SK-N-SH (cell line): ENCODE measurements around the gene EPB41L5. TPM values are rescaled to one million over a fixed set of nuclear protein-coding genes. Genes with fewer than 3 reads are reported as not detected.

Experiments used
- CTCF ChIA-PET: fragments of 300-600, 350-600 bp; formaldehyde crosslinking; extraction: SDS; loops from one replicate; lab custom pipeline; 2021; lab: Yijun Ruan, JAX
- POLR2A ChIA-PET: fragments of 350-600 bp; sonication (Branson Sonifier 250); formaldehyde crosslinking; extraction: SDS; loops from one replicate; lab custom pipeline; 2020; ENCODE audit warnings: antibody characterized with exemption, inconsistent platforms; lab: Yijun Ruan, JAX
- DNase-seq: peaks from one replicate; pipeline ENCODE4 v3.0.0; 2012
- H2AFZ ChIP-seq: fragments of 200-600 bp; sonication (generic); 2 replicates; pipeline ENCODE4 v1.8.1; 2016; ENCODE audit warnings: antibody characterized with exemption, mild to moderate bottlenecking, low read depth
- H3F3A ChIP-seq: fragments of 200-600 bp; sonication (generic); replicated peaks from 2 replicates; pipeline ENCODE3; 2016; ENCODE audit warnings: antibody characterized with exemption, mild to moderate bottlenecking; ENCODE audit not compliant: insufficient read depth
- H3K27ac ChIP-seq, 2 experiments: fragments of 200-500 bp in 1 of 2; fragments of 200-600 bp in 1 of 2; sonication (Bioruptor generic) in 1 of 2; sonication (generic), shearing (Covaris generic) in 1 of 2; 2 replicates each; pipeline versions ENCODE4 v1.5.1 to v1.6.1; 2014 to 2016; ENCODE audit warnings: low read depth in 2 of 2, inconsistent platforms in 1 of 2, low read length in 1 of 2, mild to moderate bottlenecking in 1 of 2, mixed read lengths in 1 of 2
- H3K27me3 ChIP-seq: fragments of 200-600 bp; sonication (generic), shearing (Covaris generic); 2 replicates; pipeline ENCODE4 v1.6.1; 2016; ENCODE audit warnings: mixed run types; ENCODE audit not compliant: insufficient read depth
- H3K36me3 ChIP-seq, 2 experiments: fragments of 200-500 bp in 1 of 2; fragments of 200-600 bp in 1 of 2; sonication (Bioruptor generic) in 1 of 2; sonication (generic) in 1 of 2; replicated peaks in 1 of 2; 2 replicates each; pipeline versions ENCODE3 to v1.5.1; 2014 to 2016; ENCODE audit warnings: low read length in 1 of 2, mild to moderate bottlenecking in 1 of 2; ENCODE audit not compliant: insufficient read depth in 2 of 2, control insufficient read depth in 1 of 2
- H3K4me1 ChIP-seq, 2 experiments: fragments of 200-500 bp in 1 of 2; fragments of 200-600 bp in 1 of 2; sonication (Bioruptor generic) in 1 of 2; sonication (generic), shearing (Covaris generic) in 1 of 2; 2 replicates each; pipeline versions ENCODE4 v1.5.1 to v1.6.1; 2014 to 2016; ENCODE audit warnings: low read depth in 1 of 2, low read length in 1 of 2, mixed run types in 1 of 2; ENCODE audit not compliant: insufficient read depth in 2 of 2, control insufficient read depth in 1 of 2
- H3K4me2 ChIP-seq: fragments of 200-600 bp; sonication (generic), shearing (Covaris generic); 2 replicates; pipeline ENCODE4 v1.6.1; 2017; ENCODE audit warnings: mixed run types
- H3K4me3 ChIP-seq, 2 experiments: fragments of 200-500 bp in 1 of 2; fragments of 200-600 bp in 1 of 2; sonication (Bioruptor generic) in 1 of 2; sonication (generic), shearing (Covaris generic) in 1 of 2; 2 replicates each; pipeline versions ENCODE4 v1.5.1 to v1.8.1; 2014 to 2016; ENCODE audit warnings: low read depth in 2 of 2, inconsistent platforms in 1 of 2, low read length in 1 of 2, mild to moderate bottlenecking in 1 of 2, mixed read lengths in 1 of 2, moderate library complexity in 1 of 2
- H3K79me2 ChIP-seq: fragments of 200-600 bp; sonication (generic); 2 replicates; pipeline ENCODE4 v1.8.1; 2017; ENCODE audit warnings: mild to moderate bottlenecking; ENCODE audit not compliant: insufficient read depth
- H3K9ac ChIP-seq: fragments of 200-600 bp; sonication (generic); 2 replicates; pipeline ENCODE4 v1.6.1; 2017; ENCODE audit warnings: mixed run types
- H3K9me2 ChIP-seq: fragments of 200-600 bp; sonication (generic); 2 replicates; pipeline ENCODE4 v1.6.1; 2017; ENCODE audit warnings: mixed run types
- H3K9me3 ChIP-seq: fragments of 200-600 bp; sonication (generic); 2 replicates; pipeline ENCODE4 v1.6.1; 2017; ENCODE audit warnings: mixed run types, mild to moderate bottlenecking, moderate library complexity
- H4K20me1 ChIP-seq: fragments of 200-600 bp; sonication (generic); 2 replicates; pipeline ENCODE4 v1.6.1; 2017; ENCODE audit warnings: mild to moderate bottlenecking, mixed run types; ENCODE audit not compliant: insufficient read depth
- CTCF ChIP-seq: fragments of 200-600 bp; sonication (generic); IDR thresholded peaks from 2 replicates; pipeline ENCODE4 v1.6.1; 2017; ENCODE audit warnings: antibody characterized with exemption, mild to moderate bottlenecking, moderate library complexity
- FOSL2 ChIP-seq: IDR thresholded peaks from 2 replicates; pipeline ENCODE4 v1.4.0; 2012; ENCODE audit warnings: low read depth, mild to moderate bottlenecking, moderate library complexity, borderline replicate concordance
- GABPA ChIP-seq: IDR thresholded peaks from 2 replicates; pipeline ENCODE4 v1.4.0; 2012; ENCODE audit warnings: low read depth, mild to moderate bottlenecking
- GATA2 ChIP-seq: sonication (generic); formaldehyde crosslinking; IDR thresholded peaks from 2 replicates; pipeline ENCODE4 v1.5.0; 2020; ENCODE audit warnings: mild to moderate bottlenecking, missing genetic modification reagents
- RCOR1 ChIP-seq: fragments of 150-350 bp; IDR thresholded peaks from 2 replicates; pipeline ENCODE4 v1.6.1; 2017; ENCODE audit warnings: antibody characterized with exemption, low read length
- RFX5 ChIP-seq: IDR thresholded peaks from 2 replicates; pipeline ENCODE4 v1.6.1; 2012; ENCODE audit warnings: mild to moderate bottlenecking, improper control_type of control experiment, low read length
- RXRA ChIP-seq: IDR thresholded peaks from 2 replicates; pipeline ENCODE4 v1.4.0; 2012; ENCODE audit warnings: low read depth, mild to moderate bottlenecking, borderline replicate concordance
- USF1 ChIP-seq: IDR thresholded peaks from 2 replicates; pipeline ENCODE4 v1.4.0; 2012; ENCODE audit warnings: low read depth, borderline replicate concordance
- YY1 ChIP-seq: IDR thresholded peaks from 2 replicates; pipeline ENCODE4 v1.4.0; 2012; ENCODE audit warnings: low read depth, mild to moderate bottlenecking
- ZBTB33 ChIP-seq: IDR thresholded peaks from 2 replicates; pipeline ENCODE4 v1.4.0; 2012; ENCODE audit warnings: low read depth, borderline replicate concordance
- WGBS: methylation state at CpG from one replicate; pipeline ENCODE4 v1.1.6; 2017; ENCODE audit warnings: low lambda C conversion rate; 5-methylcytosine and 5-hydroxymethylcytosine counted together
- polyA plus RNA-seq, 3 experiments: library from polyadenylated mRNA; depleted of rRNA; stranded (reverse); fragments of >200 nt; gene quantifications; 2 replicates each; pipeline ENCODE4 v1.2.3, GENCODE V29; 2012
- TF ChIP-seq, protein P1 (sequence below): IDR thresholded peaks from 2 replicates; pipeline ENCODE4; 2012

Gene EPB41L5
- polyA plus RNA-seq, 1 of the 3 experiments (the other 2 are of a cell fraction), result 5.3 TPM

GRCh38 chr2:120141300-120142069 is 128.6 kb downstream of the EPB41L5 start (continued):
- no peak for TF ChIP-seq ZBTB33
- no peak for TF ChIP-seq RXRA
- TF ChIP-seq FOSL2, result no peak
- no peak for TF ChIP-seq RCOR1
- TF ChIP-seq, protein P1, sequence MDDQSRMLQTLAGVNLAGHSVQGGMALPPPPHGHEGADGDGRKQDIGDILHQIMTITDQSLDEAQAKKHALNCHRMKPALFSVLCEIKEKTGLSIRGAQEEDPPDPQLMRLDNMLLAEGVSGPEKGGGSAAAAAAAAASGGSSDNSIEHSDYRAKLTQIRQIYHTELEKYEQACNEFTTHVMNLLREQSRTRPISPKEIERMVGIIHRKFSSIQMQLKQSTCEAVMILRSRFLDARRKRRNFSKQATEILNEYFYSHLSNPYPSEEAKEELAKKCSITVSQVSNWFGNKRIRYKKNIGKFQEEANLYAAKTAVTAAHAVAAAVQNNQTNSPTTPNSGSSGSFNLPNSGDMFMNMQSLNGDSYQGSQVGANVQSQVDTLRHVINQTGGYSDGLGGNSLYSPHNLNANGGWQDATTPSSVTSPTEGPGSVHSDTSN, result no peak
- no peak for TF ChIP-seq YY1
- no peak for TF ChIP-seq RFX5
- no peak for TF ChIP-seq GATA2

DNA sequence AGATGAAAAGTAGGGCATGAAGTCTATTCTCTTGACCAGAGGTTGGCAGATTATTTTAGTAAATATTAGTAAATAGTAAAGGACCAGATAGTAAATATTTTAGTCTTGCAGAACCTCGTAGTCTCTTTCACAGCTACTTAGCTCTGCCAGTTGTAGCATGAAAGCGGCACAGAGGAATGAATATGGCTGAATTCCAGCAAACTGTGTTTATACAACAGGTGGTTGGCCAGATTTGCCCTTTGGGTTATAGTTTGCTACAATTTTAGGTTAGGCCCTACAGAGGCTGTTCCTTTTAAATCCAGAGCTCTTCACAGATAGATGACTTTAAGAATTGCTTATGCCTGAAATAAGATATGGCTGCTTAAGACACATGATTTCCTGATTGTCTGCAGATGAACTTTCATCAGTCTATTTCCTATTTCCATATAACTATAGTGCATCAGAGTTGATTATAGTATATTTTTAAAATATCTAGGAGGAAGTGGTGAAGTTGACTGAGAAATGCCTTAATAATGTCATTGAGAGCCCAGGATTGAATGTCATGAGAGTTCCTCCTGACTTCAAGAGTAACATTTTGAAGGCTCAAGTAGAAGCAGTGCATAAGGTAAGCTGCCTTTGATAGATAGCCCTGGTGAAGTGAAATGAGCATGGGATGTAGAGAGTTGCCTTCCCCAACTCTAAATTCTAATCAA is 129.8 kb downstream of the EPB41L5 start:
- Histone ChIP-seq H3K4me1 (no peaks in the 10 kb centered on the region), H3K9me3 (no peaks in the 10 kb centered on the region), H3K27ac (no peak overlapping the region), H4K20me1 (no peaks in the 10 kb centered on the region), H3K4me2 (no peak overlapping the region), H3K36me3 (peaks cover 0 to 11% of the 10 kb centered on the region in 2 experiments), H3F3A (no peaks in the 10 kb centered on the region), H3K9ac (no peak overlapping the region), H3K79me2 (no peaks in the 10 kb centered on the region), H3K27me3 (no peaks in the 10 kb centered on the region), H2AFZ (no peak overlapping the region), H3K9me2 (no peaks in the 10 kb centered on the region), H3K4me3 (no peak overlapping the region)
- TF ChIP-seq GABPA, result no peak
- TF ChIP-seq ZBTB33, result no peak
- TF ChIP-seq, protein P1, result no peak
- TF ChIP-seq CTCF, result no peak
- no peak for TF ChIP-seq USF1
- CTCF ChIA-PET, result interaction anchor here (1.0 kb wide), 1 partner anchor 535 kb away, joined by 3 read pairs; no protein-coding TSS in a partner anchor
- POLR2A ChIA-PET, result no interaction called here
- 88% methylated on average over 2 of the region's 2 CpGs for WGBS
- no peak for DNase-seq
